ENCODE measurements around the gene XAF1.
"Not testable (repeated sequence)": the region's sequence is repeated elsewhere in the genome, so short reads cannot be mapped to it uniquely, and the experiment has no call there.

Gene XAF1

GRCh38 chr17:6812295-6812694 lies 56.4 kb downstream of the XAF1 start:
- DNase-seq = no peak

GRCh38 chr17:6815775-6816174 lies 59.9 kb downstream of the XAF1 start:
- DNase-seq = no peak

DNA sequence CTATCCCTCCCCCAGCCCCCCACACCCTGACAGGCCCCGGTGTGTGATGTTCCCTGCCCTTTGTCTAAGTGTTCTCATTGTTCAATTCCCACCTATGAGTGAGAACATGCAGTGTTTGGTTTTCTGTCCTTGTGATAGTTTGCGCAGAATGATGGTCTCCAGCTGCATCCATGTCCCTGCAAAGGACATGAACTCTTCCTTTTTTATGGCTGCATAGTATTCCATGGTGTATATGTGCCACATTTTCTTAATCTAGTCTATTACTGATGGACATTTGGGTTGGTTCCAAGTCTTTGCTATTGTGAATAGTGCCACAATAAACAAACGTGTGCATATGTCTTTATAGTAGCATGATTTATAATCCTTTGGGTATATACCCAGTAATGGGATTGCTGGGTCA lies 60.5 kb downstream of the XAF1 start:
- not testable (repeated sequence) for DNase-seq

DNA sequence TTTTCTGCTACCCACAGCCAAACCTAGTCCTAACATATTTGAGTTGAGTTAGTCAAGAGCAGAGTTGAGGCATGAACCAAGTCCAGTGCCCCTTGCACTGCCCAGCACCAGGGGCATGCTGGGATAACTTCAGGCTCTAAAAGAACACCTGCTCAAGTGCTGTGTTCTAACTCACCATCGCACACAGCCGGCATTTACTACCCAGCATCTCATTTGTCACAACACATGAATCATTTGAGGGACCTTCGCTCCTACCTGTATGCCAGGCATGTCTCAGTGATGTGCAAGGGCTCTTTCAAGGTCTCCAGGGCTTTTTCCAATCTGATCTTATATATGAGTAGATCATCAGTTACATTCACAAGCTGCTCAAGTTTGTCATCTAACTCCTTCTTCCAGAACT lies 63.1 kb downstream of the XAF1 start:
- DNase-seq = no peak

DNA sequence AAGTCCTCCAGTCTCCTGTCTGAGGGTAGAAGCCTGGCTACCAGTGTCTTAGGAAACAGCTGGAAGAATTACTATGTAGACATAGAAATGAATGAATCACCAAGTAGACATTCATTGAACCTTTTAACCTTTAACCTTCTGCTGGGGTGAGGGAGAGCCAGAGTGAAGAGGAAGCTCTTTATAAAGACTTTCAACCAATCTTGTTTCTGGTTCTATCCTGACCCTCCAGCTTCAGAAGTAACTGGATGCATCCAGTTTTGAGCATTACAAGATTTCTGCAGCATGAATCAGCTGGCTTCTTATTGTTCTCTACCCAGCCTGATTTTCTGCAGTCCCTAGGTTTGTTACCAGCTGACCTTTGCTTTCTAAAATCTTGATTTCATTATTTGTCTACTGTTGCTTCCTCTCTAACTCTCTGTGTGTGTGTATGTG lies 67.2 kb downstream of the XAF1 start:
- DNase-seq = no peak

Data from T-helper 9 cell (primary cell).